ENCODE measurements around the gene STX10.

STX10 gene

GRCh38 chr19:13118424-13119193 is 31.6 kb downstream of the STX10 start:
- TF ChIP-seq CTCF (IDR thresholded peaks at IDR 0.05; ENCODE audit: insufficient read depth, low read depth, low read length, missing control alignments), result no peak
- H3K4me3 ChIP-seq (ENCODE audit: low read length), result peak overlapping the region; percentile 75
- DNase-seq (ENCODE audit: low read depth), result peak; percentile 60

- no peak for TF ChIP-seq CTCF (IDR thresholded peaks at IDR 0.05; ENCODE audit: insufficient read depth, low read depth, low read length, missing control alignments)
- H3K4me3 ChIP-seq (ENCODE audit: low read length), result peak within 1 kb of the TSS; percentile 84
- DNase-seq (ENCODE audit: low read depth), result peak; percentile 91
Measured at GRCh38 chr19:13117772-13118423, 32.3 kb downstream of the STX10 start, which contains the start of gene NACC1. TSS of gene NACC1 (plus strand) at chr19:13118264. CDS start at chr19:13135208, 16,944 bp downstream.

GRCh38 chr19:13117176-13117771 is 32.9 kb downstream of the STX10 start:
- no peak for TF ChIP-seq CTCF (IDR thresholded peaks at IDR 0.05; ENCODE audit: insufficient read depth, low read depth, low read length, missing control alignments)
- H3K4me3 ChIP-seq (ENCODE audit: low read length), result peak overlapping the region; percentile 84
- DNase-seq (ENCODE audit: low read depth), result peak; percentile 36

- DNase-seq (ENCODE audit: low read depth), result peak; percentile 97
- no peak for TF ChIP-seq CTCF (IDR thresholded peaks at IDR 0.05; ENCODE audit: insufficient read depth, low read depth, low read length, missing control alignments)
- H3K4me3 ChIP-seq (ENCODE audit: low read length), result peak within 1 kb of the TSS; percentile 84
Measured at GRCh38 chr19:13116282-13117175, 33.6 kb downstream of the STX10 start, which contains the start of gene TRMT1. TSS of gene TRMT1 (minus strand) at chr19:13116740. CDS start at chr19:13116399, 341 bp downstream.

- H3K4me3 ChIP-seq (ENCODE audit: low read length), result peak overlapping the region; percentile 84
- DNase-seq (ENCODE audit: low read depth), result no peak
- no peak for TF ChIP-seq CTCF (IDR thresholded peaks at IDR 0.05; ENCODE audit: insufficient read depth, low read depth, low read length, missing control alignments)
Measured at GRCh38 chr19:13115936-13116281, 34.3 kb downstream of the STX10 start.

- no peak for DNase-seq (ENCODE audit: low read depth)
- no peak for TF ChIP-seq CTCF (IDR thresholded peaks at IDR 0.05; ENCODE audit: insufficient read depth, low read depth, low read length, missing control alignments)
- H3K4me3 ChIP-seq (ENCODE audit: low read length), result no peak overlapping the region
Measured at GRCh38 chr19:13112555-13112954, 37.6 kb downstream of the STX10 start.
